HepG2 (cell line): ENCODE measurements around the gene TENT5A. TPM values are rescaled to one million over a fixed set of nuclear protein-coding genes. Genes with fewer than 3 reads are reported as not detected.

ENCODE experiments used
- AGO2 ChIP-seq: fragments of 200-400 bp; formaldehyde crosslinking; optimal IDR thresholded peaks from 2 replicates; pipeline ENCODE3; 2017; ENCODE audit warnings: mild to moderate bottlenecking, low read depth, low read length, moderate library complexity
- ASH2L ChIP-seq: fragments of 300-600, 200-600 bp; sonication (generic); IDR thresholded peaks from 2 replicates; pipeline ENCODE4 v1.7.0; 2017; ENCODE audit warnings: low read depth, mild to moderate bottlenecking, moderate library complexity, mixed read lengths, low read length; ENCODE audit not compliant: insufficient read length
- CEBPB ChIP-seq: IDR thresholded peaks from 2 replicates; pipeline ENCODE4 v1.6.1; 2011; ENCODE audit warnings: low read depth, low read length, improper control_type of control experiment, borderline replicate concordance
- KDM5B ChIP-seq: sonication (generic); formaldehyde crosslinking; IDR thresholded peaks from 2 replicates; pipeline ENCODE4 v1.4.0; 2020; ENCODE audit warnings: missing genetic modification reagents, mild to moderate bottlenecking, borderline replicate concordance
- MEIS1 ChIP-seq: sonication (generic); formaldehyde crosslinking; IDR thresholded peaks from 2 replicates; pipeline ENCODE4 v1.9.0; 2021; ENCODE audit warnings: mild to moderate bottlenecking, missing genetic modification reagents, moderate library complexity, borderline replicate concordance
- NR1H2 ChIP-seq: sonication (generic); formaldehyde crosslinking; IDR thresholded peaks from 2 replicates; pipeline ENCODE4 v1.8.1; 2022; ENCODE audit warnings: low read depth, missing genetic modification reagents, borderline replicate concordance
- POLR2AphosphoS5 ChIP-seq: IDR thresholded peaks from 2 replicates; pipeline ENCODE4 v1.6.1; 2012; ENCODE audit warnings: low read depth, low read length
- SETDB1 ChIP-seq: sonication (generic); formaldehyde crosslinking; IDR thresholded peaks from 2 replicates; pipeline ENCODE4 v1.5.1; 2020; ENCODE audit warnings: missing genetic modification reagents, mild to moderate bottlenecking, borderline replicate concordance
- ZBTB38 ChIP-seq: sonication (generic); formaldehyde crosslinking; IDR thresholded peaks from 2 replicates; pipeline ENCODE4 v1.5.1; 2020; ENCODE audit warnings: mild to moderate bottlenecking, missing genetic modification reagents
- ZFX ChIP-seq: sonication (generic); formaldehyde crosslinking; IDR thresholded peaks from 2 replicates; pipeline ENCODE4 v1.4.0; 2020; ENCODE audit warnings: mild to moderate bottlenecking, low read depth, missing genetic modification reagents, moderate library complexity
- ZHX1 ChIP-seq: sonication (generic); formaldehyde crosslinking; IDR thresholded peaks from 2 replicates; pipeline ENCODE4 v1.8.1; 2022; ENCODE audit warnings: low read depth, mild to moderate bottlenecking, missing genetic modification reagents
- ZMYM3 ChIP-seq: sonication (generic); formaldehyde crosslinking; IDR thresholded peaks from 2 replicates; pipeline ENCODE4 v1.5.1; 2020; ENCODE audit warnings: mild to moderate bottlenecking, missing genetic modification reagents
- ZNF460 ChIP-seq: sonication (generic); formaldehyde crosslinking; IDR thresholded peaks from 2 replicates; pipeline ENCODE4 v1.5.1; 2020; ENCODE audit warnings: missing genetic modification reagents, mild to moderate bottlenecking, borderline replicate concordance
- ZNF574 ChIP-seq: sonication (generic); formaldehyde crosslinking; IDR thresholded peaks from 2 replicates; pipeline ENCODE4 v1.4.0; 2020; ENCODE audit warnings: missing genetic modification reagents
- ZNF674 ChIP-seq: sonication (generic); formaldehyde crosslinking; IDR thresholded peaks from 2 replicates; pipeline ENCODE4 v1.5.0; 2020; ENCODE audit warnings: low read depth, mild to moderate bottlenecking, missing genetic modification reagents
- ZNF879 ChIP-seq: sonication (generic); formaldehyde crosslinking; IDR thresholded peaks from 2 replicates; pipeline ENCODE4 v1.8.1; 2023; ENCODE audit warnings: missing genetic modification reagents
- polyA plus RNA-seq, 8 experiments: library from polyadenylated mRNA; depleted of rRNA in 3 of 8; stranded (reverse) in 7 of 8; unstranded in 1 of 8; fragments of >200 nt; fragmentation: Illumina TruSeq in 4 of 8; extraction: Trizol in 4 of 8; gene quantifications; 2 replicates each; pipeline versions ENCODE4 v1.2.1 to v1.2.3, GENCODE V29; 2011 to 2016; ENCODE audit warnings: low read depth in 4 of 8, missing spikeins in 1 of 8, mixed read lengths in 1 of 8; ENCODE audit not compliant: insufficient read depth in 1 of 8
- total RNA-seq, 5 experiments: library from RNA; depleted of rRNA; stranded (reverse); fragments of >200 nt; fragmentation: Illumina TruSeq; extraction: Trizol; gene quantifications; 2 replicates each; pipeline ENCODE4 v1.2.3, GENCODE V29; 2016; ENCODE audit warnings: low read depth in 1 of 5
- TF ChIP-seq, protein P1 (sequence below): sonication (generic); formaldehyde crosslinking; IDR thresholded peaks from 2 replicates; pipeline ENCODE4 v1.5.1; 2020; ENCODE audit warnings: missing genetic modification reagents, mild to moderate bottlenecking, borderline replicate concordance

Gene TENT5A
- total and polyA plus RNA-seq, 2 of the 13 experiments (the other 11 are each of a cell fraction or from before 2014, with no cell fraction given): 8.0 to 13.8 TPM

GRCh38 chr6:81753711-81754577 is 1.5 kb upstream of the TENT5A start (continued):
- TF ChIP-seq ZHX1 (CRISPR knock-in tag) (peak; percentile 77; the same call in 1 of the 2 replicates), ZFX (CRISPR knock-in tag) (peak; percentile 78), POLR2AphosphoS5 (no peak), CEBPB (peak; percentile 64), ZNF674 (CRISPR knock-in tag) (no peak), ZNF879 (CRISPR knock-in tag) (0 out of 2 replicates have a peak, but pooled peaks have one; percentile 11), ZNF574 (peak; percentile 11; the same call in 1 of the 2 replicates), AGO2 (peak; percentile 70), ZBTB38 (CRISPR knock-in tag) (peak; percentile 67; the same call in 1 of the 2 replicates), MEIS1 (CRISPR knock-in tag) (peak; percentile 1), NR1H2 (CRISPR knock-in tag) (no peak), ASH2L (peak; percentile 1), SETDB1 (no peak), ZMYM3 (CRISPR knock-in tag) (peak; percentile 48; the same call in 1 of the 2 replicates), KDM5B (peak; percentile 10; the same call in 1 of the 2 replicates), ZNF460 (no peak)
- TF ChIP-seq, protein P1, sequence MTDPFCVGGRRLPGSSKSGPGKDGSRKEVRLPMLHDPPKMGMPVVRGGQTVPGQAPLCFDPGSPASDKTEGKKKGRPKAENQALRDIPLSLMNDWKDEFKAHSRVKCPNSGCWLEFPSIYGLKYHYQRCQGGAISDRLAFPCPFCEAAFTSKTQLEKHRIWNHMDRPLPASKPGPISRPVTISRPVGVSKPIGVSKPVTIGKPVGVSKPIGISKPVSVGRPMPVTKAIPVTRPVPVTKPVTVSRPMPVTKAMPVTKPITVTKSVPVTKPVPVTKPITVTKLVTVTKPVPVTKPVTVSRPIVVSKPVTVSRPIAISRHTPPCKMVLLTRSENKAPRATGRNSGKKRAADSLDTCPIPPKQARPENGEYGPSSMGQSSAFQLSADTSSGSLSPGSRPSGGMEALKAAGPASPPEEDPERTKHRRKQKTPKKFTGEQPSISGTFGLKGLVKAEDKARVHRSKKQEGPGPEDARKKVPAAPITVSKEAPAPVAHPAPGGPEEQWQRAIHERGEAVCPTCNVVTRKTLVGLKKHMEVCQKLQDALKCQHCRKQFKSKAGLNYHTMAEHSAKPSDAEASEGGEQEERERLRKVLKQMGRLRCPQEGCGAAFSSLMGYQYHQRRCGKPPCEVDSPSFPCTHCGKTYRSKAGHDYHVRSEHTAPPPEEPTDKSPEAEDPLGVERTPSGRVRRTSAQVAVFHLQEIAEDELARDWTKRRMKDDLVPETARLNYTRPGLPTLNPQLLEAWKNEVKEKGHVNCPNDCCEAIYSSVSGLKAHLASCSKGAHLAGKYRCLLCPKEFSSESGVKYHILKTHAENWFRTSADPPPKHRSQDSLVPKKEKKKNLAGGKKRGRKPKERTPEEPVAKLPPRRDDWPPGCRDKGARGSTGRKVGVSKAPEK (CRISPR knock-in tag): 0 out of 2 replicates have a peak, but pooled peaks have one; percentile 40
